SIG-M5 treated with dmso at 0.1 percent for 504 hours (cell line): ENCODE data around the gene TMEM92.
"Not testable (repeated sequence)": the region's sequence is repeated elsewhere in the genome, so short reads cannot be mapped to it uniquely, and the experiment has no call there.

Experiments
- DNase-seq: peaks from one replicate; lab custom pipeline; 2025; ENCODE audit not compliant: unreplicated experiment; lab: John Stamatoyannopoulos, UW

TMEM92 gene

DNA sequence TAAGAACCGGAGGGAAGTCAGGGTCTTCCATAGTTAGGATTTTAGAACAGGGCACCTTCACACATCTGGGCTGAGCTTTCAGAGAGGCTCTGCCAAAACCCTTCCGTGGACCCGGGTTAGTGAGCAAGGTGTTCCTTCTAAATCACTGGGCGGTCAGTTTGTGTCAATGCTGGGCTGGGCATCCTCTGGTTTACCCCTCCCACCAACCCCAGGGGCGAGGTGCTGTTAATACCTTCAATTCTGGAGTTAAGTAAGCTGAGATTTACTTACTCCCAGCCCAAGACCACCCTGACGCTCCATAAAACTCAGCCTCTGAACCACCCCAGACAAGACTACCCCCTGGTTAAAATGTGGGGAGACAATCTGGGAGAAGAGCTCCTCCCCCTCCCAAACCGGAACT, 1.0 kb downstream of the TMEM92 start:
- DNase-seq = no peak

DNA sequence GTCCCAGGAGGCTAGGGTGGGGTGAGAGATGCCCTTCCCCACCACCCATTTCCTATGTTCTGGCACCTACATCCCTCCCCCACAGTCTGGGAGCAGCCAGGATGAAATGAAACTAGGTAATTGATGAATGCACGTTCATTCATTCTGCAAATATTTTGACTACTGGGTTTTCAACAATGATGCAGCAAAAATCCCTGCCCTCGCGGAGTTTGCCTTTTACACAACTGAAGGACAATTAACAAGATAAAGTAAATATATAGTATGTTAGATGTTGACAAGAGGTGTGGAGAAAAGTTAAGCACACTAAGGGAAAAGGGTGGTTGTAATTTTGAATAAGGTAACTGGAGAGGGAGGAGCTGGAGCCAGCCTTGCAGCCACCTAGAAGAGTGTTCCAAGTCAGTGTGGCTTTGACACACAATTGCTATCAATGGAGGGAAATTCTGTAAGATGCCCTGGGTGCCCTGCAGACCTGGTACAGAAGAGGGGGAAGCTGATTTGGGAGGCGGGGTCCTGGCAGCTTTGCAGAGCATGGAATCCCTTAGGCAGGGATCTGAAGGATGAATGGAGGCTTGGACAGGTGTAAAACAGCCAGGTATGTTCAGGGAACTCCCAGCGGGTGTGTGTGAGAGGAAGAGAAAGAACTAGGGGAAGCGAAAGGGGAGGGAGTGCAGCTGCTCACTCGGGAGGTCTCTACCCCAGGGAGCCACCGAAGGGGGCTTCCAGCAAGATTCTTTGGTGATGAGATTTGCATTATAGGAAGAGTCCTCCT, 2.5 kb downstream of the TMEM92 start:
- no peak for DNase-seq

DNA sequence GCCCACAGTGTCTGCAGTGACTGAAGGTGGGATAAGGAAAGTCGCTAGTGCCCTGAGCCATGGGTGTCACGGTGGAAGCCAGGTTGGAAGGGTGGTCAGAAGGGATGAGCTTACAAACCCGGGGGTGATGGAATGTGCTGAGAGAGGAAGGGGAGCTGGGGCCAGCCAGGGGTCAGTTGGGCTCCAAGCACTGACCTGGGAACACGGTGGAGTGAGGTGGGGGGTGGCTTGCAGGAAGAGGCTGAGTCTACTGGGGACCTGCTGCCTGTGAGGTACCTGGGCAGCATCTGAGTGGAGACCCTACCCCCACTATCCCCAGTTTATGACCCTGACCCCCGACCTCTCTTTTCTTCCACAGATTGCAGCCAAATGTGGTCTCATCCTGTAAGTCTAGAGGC, 3.1 kb downstream of the TMEM92 start:
- DNase-seq = no peak

DNA sequence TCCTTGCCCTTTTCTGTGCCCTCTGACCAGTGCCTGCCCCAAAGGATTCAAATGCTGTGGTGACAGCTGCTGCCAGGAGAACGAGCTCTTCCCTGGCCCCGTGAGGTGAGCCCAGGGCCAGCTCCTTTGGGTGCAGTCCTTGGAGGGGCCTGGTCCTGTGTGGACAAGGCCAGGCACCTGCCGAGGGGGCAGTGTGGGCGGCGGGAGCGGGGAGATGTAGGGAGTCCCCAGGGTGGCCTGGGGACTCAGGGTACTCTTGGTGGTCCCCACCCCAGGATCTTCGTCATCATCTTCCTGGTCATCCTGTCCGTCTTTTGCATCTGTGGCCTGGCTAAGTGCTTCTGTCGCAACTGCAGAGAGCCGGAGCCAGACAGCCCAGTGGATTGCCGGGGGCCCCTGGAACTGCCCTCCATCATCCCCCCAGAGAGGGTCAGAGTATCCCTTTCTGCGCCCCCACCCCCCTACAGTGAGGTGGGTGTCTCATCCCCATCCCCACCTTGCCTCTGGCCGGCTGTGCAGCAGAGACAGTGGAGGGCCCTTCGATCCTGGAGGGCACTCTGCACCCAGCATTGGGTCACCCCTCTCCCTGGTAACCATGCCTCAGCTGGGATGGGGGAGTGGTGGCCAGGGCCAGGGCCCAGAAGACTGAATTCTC, 4.4 kb downstream of the TMEM92 start:
- DNase-seq = no peak

DNA sequence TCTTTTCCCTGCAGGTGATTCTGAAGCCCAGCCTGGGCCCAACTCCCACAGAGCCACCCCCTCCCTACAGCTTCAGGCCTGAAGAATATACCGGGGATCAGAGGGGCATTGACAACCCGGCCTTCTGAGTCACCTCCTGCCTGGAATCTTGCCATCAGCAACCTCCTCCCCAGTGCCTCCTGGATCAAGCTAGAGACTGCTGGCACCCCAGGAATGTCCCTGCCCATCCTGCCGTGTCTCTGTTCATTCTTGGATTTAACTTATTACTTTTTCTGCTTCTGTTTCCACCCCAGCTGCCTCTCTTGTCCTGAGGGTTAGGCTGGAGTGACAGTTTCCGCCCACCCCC, 4.9 kb downstream of the TMEM92 start:
- DNase-seq = no peak

DNA sequence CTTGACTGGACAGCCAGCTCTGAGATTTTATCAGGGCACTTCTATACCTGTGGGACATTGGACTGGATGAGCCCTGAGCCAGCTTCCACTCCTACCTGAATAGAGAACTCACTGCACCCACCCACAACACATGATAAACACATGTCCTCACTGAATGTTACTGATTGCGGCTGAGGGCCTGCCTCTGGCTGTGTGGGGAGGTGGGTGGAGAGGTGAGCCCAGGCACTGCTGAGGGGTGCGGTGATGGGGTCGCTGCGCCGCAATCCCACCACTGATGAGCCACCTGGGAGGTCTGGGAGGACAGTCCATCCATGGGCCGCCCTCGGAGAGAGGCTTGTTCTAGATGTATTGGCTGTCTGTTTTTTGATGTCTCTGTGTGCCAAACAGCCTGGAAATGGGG, 5.4 kb downstream of the TMEM92 start:
- DNase-seq = no peak

- no peak for DNase-seq
Measured at GRCh38 chr17:50280068-50280467, 5.8 kb downstream of the TMEM92 start.

GRCh38 chr17:50280801-50281441, 6.7 kb downstream of the TMEM92 start:
- DNase-seq = peak; percentile 68

- DNase-seq = no peak
Measured at GRCh38 chr17:50281739-50282401, 7.6 kb downstream of the TMEM92 start.

DNA sequence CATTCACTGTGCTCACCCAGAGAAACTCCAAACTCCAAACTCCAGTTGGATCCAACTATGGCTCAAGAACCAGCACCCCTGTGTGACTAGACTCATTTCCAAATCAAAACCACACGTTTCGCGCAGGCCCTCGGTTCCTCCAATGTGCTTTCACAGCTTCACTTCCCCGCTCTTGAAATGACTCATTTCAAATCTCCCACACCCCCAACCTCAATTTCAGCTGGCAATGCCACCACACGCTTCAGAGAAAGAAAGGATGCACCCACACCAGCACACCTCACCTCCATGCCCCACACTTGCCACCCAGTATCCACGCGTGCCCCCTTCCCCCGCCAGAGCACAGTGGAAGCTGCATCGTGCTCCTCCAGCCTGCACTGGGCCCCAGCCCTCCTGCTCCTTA, 9.0 kb downstream of the TMEM92 start:
- DNase-seq = peak; percentile 90

GRCh38 chr17:50283714-50284113, 9.4 kb downstream of the TMEM92 start:
- DNase-seq = no peak

- DNase-seq = no peak
Measured at GRCh38 chr17:50285941-50286340, 11.7 kb downstream of the TMEM92 start.

DNA sequence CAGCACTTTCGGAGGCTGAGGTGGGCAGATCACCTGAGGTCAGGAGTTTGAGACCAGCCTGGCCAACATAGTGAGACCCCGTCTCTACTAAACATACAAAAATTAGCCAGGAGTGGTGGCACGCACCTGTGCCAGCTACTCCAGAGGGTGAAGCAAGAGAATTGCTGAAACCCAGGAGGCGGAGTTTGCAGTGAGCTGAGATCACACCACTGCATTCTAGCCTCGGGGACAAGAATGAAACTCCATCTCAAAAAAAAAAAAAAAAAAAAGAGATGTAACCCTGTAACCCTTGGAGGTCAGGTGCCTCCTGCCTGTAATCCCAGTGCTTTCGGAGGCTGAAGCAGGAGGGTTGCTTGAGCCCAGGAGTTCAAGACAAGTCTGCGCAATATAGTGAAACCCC, 13.0 kb downstream of the TMEM92 start:
- DNase-seq = not testable (repeated sequence)

- no peak for DNase-seq
Measured at GRCh38 chr17:50288306-50288705, 14.0 kb downstream of the TMEM92 start.

GRCh38 chr17:50289278-50289677, 15.0 kb downstream of the TMEM92 start:
- DNase-seq = no peak

DNA sequence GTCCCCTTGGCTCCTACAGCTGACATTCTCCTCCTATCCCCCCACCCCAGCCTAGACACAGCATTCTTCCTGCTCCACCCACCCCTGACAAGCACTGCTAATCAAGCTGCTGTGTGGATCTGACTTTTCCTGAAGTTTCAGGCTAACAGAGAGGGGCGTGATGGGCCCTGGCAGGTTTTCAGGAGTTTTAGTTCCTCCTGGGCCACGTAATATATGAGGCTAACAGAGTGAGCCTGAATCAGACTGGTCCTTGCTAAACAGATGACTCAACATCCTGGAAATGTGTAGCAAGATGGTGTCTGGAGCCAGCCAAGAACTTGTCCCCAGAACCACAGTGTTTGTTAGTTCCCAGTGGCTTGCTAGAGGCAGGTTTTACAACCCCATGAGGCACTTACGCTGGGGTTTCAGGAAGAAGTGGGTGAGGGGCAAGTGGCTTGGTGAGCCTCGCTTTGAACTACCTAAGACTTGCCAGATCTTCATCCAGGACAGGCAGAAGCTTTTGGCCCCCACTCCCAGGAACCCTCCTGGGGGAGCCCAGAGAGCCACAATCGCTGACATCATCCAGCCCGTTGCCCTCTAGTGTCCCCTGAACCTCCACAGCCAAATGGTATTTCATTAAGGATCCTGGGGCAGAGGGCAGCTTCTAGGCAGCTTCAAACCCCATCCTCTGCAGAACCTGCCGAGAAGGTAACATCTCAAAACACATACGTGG, 15.9 kb downstream of the TMEM92 start:
- DNase-seq = peak; percentile 99

DNA sequence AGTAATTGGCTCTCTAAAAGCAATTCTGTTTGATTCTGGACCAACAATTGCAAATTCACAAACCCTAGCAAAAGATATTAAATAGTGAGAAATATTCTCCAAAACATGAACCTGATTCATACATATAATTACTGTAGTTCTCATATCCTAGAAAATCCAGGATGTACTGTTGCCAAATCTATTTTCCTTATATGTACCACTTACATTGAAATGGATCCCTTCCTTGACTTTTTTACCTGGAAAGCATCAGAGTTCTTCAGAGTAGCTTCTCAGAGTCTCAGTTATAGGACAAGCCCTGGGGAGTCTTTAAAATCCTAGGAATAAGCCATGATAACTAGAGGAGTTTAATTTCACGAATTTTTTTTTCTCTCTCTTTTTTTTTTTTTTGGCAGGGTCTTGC, 16.7 kb downstream of the TMEM92 start:
- no peak for DNase-seq

GRCh38 chr17:50292465-50292864, 18.2 kb downstream of the TMEM92 start:
- no peak for DNase-seq

DNA sequence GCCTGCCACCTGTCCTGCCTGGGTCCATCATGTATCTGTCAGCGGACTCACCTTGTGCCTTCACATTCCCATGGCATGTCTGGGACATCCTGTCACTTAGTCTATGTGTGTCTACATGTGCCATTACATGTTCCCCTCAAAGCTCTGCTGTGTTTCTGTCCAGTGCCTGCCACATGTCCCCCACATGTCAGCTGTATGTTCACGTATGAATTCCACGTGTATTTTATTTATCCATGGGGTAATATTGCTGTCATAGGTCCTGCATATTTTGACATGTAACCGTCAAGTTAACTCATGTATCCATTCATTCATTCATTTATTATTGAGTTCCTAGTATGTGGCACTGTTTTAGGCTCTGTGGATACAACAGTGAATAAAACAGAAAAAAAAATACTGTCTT, 20.8 kb downstream of the TMEM92 start:
- DNase-seq = no peak

- DNase-seq = peak; percentile 66
Measured at GRCh38 chr17:50297407-50297865, 23.2 kb downstream of the TMEM92 start.

GRCh38 chr17:50298018-50298417, 23.8 kb downstream of the TMEM92 start:
- no peak for DNase-seq
